ENCODE data around the gene CDK2.

The CDK2 gene

DNA sequence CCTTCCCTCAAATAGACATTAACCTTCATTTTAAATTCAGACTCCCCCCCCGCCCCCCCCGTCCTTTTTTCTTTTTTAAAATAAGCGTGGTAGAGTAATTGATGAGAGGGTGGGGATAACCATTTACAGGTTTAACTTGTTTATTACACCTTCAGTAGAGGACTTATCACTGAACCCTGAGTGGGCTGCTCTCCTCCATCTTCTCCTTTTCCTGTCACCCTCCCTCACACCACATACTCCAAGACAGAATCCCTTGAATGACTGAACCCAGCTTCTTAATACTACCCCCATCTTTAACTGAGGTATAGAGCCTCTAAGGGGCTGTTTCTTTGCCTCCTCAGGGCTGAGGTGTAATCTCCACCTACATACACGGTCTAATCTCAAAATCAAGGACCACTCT lies 50.6 kb downstream of the CDK2 start:
- DNase-seq = no peak

DNA sequence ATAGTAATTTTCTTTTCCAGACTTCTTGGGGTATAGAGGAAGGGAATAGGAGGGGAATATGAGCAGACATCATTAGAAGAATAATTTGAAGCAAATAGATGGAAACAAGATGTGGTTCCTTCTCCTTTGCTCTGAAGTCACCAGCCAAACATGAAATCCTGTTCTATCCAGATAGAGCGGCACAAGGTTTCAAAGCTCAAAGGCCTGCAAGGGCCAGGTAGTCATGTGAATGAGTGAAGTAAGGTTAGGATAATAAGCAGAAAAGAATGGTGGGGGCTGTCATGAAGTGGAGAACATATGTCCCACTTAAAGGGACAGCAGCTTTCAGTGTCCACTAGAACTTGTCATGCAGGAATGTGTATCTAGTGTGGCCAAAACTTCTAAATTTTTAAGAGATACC lies 51.7 kb downstream of the CDK2 start:
- no peak for DNase-seq

DNA sequence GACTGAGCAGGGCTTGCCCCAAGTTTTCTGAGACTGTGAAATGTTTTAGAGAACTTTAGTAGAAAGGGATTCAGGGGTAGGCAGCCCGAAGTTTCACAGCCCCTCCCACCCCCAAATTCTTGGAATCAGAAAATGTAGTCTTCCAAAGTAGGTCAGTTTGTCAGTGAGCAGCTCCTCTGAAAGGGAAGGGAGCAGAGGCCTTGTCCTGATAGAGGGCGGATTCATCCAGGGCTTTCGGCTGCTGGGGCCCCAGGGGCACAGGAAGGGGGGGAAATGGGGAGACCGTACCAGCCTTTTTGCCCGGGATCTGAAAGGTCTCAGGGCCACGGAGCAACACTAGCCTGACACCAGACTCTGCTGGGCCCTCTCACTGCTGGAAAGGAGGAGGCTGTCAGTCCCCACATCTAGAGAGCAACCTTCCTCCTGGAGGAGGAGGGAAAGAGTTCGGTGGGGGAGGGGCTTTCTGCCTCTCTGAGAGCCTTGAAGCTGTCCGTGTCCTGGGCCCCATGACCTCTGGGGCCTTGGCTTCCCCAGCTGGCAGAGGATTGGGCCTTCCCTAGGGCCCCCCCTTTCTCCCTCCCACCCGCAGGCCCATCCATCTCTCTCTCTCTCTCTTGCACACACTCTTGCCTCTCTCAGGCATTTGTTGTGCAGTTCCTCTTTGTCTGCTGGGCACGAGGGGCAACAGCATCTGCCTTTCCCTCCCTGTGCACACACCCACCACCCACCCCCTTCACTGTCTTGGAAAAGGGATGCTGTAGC lies 54.0 kb downstream of the CDK2 start, which contains the start of gene IKZF4:
IKZF4 (plus strand) TSS at position 621 of the 762 bp plus-strand sequence. CDS start 451 bp downstream, outside the sequence.
- DNase-seq = no peak

DNA sequence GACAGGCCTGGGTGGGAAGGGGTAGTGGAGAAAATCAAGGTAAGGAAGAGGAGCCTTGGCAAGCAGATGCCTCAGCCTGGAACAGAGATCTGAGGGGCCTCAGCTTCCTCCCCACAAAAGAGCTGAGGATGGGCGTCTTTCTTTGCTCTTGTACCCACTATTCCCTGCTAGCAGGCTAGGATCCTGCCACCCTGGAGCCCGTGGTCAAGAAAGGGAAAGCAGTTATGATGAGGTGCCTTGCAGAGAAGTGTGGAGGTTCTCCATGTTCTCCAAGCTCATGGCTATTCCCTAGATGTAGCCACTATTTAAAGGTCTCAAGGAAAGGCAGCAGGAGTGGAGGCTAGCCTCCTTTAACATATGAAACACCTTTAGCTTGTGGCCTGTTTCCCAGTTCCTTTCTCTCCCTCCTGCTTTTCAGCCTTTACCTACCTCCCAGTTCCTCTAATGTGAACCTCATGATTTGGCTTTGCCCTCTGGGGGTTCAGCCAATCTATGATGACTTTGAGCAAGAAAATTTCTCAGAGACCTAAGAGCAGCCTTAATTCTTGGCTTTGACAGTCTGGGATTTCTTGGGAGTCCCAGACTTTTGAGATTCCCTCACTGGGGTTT lies 55.4 kb downstream of the CDK2 start:
- no peak for DNase-seq
